ENCODE measurements around the gene APOBR. TPM values are rescaled to one million over a fixed set of nuclear protein-coding genes. Genes with fewer than 3 reads are reported as not detected.
A peak's percentile ranks its signal among the peaks of the same experiment; 100 is the strongest.
"Not testable (repeated sequence)": the region's sequence is repeated elsewhere in the genome, so short reads cannot be mapped to it uniquely, and the experiment has no call there.

Gene APOBR
- polyA plus RNA-seq, 3 donors = 0.57 to 0.67 (median 0.67) TPM

- no peak for DNase-seq (ENCODE audit: low read depth in 3 of 3, low spot score in 2 of 3)
These were observed 30.3 kb downstream of the APOBR start for GRCh38 chr16:28524681-28525171.

DNA sequence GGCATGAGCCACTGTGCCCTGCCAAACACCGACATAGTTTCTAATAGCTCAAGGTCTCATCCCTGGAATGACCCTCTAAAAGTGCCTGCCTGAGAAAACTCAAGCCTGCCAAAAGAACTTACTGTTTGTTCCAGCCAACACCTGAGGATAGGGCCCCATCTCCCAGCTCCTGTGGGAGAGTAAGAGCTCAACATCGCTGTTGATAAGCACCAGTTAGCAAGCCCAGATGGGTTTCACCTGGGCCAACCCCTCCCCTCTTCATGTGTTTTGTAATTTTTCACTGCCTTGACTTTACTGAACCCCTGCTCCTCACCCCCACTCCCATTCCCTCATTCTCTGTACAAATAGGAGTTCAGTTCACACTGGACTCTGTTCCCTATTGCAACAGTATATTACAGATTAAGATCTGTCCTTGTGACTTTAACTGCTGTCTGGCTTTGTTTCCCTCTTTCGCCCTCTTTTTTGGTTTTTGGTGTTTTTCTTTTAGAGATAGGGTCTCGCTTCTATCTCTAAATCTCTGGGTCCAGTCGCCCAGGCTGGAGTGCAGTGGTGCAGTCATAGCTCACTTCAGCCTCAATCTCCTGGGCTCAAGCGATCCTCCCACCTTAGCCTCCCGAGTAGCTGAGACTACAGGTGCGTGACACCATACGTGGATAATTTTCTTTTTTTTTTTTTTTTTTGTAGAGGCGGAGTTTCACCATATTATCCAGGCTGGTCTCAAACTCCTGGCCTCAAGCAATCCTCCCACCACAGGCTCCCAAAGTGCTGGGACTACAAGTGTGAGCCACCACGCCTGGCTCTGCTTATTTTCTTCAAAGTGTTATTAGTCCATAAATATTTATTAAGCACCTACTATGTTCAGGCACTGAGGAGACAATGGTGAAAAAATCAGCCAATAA is 32.0 kb downstream of the APOBR start:
- DNase-seq (ENCODE audit: low read depth in 3 of 3, low spot score in 2 of 3) = no peak

- DNase-seq (ENCODE audit: low read depth in 3 of 3, low spot score in 2 of 3) = not testable (repeated sequence)
These were observed 32.8 kb downstream of the APOBR start for GRCh38 chr16:28527100-28527785.

GRCh38 chr16:28527985-28528384 is 33.5 kb downstream of the APOBR start:
- DNase-seq (ENCODE audit: low read depth in 3 of 3, low spot score in 2 of 3) = no peak

DNA sequence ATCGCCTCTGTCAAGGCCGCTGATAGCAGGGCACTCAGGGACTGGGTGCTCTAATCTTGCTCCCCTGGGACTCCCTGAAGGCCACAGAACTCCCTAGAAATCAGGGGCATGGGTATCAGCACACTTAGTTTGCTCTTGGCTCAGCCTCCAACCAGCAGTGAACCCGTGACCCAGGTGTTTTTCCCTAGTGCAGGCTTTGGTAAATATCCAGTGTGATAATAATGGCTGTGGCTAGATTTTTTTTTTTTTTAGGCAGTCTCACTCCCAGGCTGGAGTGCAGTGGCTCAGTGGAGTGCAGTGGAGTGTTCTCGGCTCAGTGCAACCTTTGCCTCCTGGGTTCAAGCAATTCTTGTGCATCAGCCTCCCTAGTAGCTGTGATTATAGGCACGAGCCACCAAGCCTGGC is 34.0 kb downstream of the APOBR start:
- DNase-seq (ENCODE audit: low read depth in 3 of 3, low spot score in 2 of 3) = no peak

DNA sequence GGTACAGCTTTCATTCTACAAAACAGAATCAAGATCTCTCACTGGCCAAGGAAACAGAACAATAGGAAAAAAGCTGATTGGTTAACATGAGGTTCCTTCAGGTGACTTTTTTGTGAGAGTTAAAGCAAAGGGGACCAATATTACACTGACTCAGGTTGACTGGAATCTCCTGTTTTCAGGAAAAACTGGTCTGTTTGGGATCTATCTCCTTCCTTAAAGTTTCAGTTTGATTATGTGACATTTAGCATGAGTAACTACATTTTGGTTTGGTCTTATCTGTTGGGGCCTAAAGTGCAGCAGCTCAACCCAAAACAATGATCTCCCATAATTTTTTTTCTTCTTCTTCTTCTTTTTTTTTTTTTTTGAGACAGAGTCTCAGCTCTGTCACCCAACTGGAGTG is 34.7 kb downstream of the APOBR start:
- DNase-seq (ENCODE audit: low read depth in 3 of 3, low spot score in 2 of 3) = no peak

- DNase-seq (ENCODE audit: low read depth in 3 of 3, low spot score in 2 of 3) = no peak
These were observed 37.6 kb downstream of the APOBR start for GRCh38 chr16:28531777-28532744.

DNA sequence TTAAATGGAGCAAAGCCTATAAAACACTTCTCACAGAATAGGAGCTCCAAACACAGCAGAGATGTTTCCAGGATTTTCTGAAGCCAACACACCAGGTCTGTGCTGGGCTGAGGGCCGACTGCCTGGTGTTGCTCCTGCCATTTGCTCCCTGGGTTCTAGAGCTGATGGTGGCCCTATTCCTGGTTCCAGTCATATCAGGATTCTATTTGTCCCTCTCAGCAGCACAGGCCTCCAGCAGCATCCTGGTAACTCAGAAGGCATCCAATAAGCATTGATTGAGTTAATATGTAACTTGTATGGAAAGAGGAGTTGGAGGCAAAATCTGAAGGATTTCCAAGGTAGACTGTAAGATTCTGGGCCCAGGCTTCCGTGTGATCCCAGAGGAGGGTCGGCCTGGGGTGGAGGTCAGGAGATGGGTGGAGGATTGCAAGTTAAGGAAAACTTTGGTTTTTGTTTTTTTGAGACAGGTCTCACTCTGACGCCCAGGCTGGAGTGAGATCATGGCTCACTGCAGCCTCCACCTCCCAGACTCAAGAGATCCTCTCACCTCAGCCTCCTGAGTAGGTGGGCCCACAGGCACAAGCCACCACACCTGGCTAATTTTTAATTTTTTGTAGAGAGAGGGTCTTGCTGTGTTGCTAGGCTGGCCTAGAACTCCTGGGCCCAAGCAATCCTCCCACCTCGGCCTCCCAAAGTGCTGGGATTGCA is 38.7 kb downstream of the APOBR start:
- no peak for DNase-seq (ENCODE audit: low read depth in 3 of 3, low spot score in 2 of 3)

GRCh38 chr16:28534542-28535373 is 40.3 kb downstream of the APOBR start:
- DNase-seq (ENCODE audit: low read depth in 3 of 3, low spot score in 2 of 3) = no peak

GRCh38 chr16:28537076-28537475 is 42.6 kb downstream of the APOBR start:
- no peak for DNase-seq (ENCODE audit: low read depth in 3 of 3, low spot score in 2 of 3)

DNA sequence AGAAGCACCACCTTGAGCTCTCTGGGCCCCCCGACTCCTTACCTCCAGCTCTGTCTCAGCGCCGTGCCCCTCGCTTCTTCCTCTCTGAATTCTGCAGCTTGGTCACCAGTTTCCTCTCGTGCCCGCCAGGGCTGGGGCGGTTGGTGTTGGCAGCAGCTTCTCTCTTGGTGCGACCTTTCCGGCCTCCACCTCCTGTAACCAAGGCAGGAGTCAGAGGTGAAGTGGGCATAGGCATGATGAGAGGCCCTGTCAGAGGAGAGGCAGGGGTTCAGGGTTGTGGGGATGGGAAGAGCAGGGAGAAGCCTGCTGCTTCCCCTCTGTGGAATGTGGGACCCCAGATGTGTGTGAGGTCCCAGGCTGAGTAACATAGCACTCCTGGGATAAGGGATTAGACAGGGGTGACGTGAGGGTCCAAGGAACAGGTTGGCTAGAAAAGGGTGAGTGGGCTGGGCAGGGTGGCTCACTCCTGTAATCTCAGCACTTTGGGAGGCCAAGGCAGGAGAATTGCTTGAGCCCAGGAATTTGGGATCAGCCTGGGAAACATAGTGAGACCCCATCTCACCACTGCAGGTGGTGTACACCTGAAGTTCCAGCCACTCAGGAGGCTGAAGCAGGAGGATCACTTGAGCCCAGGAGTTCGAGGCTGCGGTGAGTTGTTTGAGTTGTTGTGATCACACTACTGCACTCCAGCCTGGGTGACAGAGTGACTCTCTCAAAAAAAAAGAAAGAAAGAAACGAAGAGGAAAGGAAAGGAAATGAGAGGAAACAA is 43.7 kb downstream of the APOBR start:
- DNase-seq (ENCODE audit: low read depth in 3 of 3, low spot score in 2 of 3) = no peak

- DNase-seq (ENCODE audit: low read depth in 3 of 3, low spot score in 2 of 3) = peak in 2 of 3 donors; percentile 45 to 47
These were observed 44.5 kb downstream of the APOBR start, which contains the start of gene NUPR1 for GRCh38 chr16:28538733-28539596. TSS of gene NUPR1 (minus strand) at chr16:28538974. CDS start at chr16:28538907, 67 bp downstream.

GRCh38 chr16:28540346-28540745 is 45.9 kb downstream of the APOBR start:
- no peak for DNase-seq (ENCODE audit: low read depth in 3 of 3, low spot score in 2 of 3)

DNA sequence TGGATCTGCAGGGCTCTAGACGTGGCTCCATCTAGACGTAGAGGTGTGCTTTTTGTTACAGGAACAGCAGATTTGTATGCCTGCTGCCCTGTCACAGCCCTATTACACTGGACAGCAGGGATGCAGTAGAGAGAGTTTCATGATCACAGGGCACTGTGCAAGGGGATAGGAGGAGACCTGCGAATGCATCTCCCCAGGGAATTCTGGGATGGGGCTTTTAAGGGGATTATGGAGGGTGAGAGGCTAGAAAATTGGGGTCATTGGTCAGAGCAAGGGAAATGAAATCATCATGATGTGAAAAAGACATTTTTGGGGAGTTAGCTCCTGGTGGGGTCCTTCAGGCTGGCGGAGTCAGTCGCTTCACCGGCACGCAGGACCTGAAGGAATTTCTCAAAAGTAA is 48.2 kb downstream of the APOBR start:
- DNase-seq (ENCODE audit: low read depth in 3 of 3, low spot score in 2 of 3) = no peak

GRCh38 chr16:28543072-28543471 is 48.6 kb downstream of the APOBR start:
- DNase-seq (ENCODE audit: low read depth in 3 of 3, low spot score in 2 of 3) = no peak

- DNase-seq (ENCODE audit: low read depth in 3 of 3, low spot score in 2 of 3) = no peak
These were observed 50.6 kb downstream of the APOBR start for GRCh38 chr16:28544998-28545397.

GRCh38 chr16:28545964-28546363 is 51.5 kb downstream of the APOBR start:
- not testable (repeated sequence) for DNase-seq (ENCODE audit: low read depth in 3 of 3, low spot score in 2 of 3)

Data from right renal cortex interstitium (tissue), 3 donors.